ENCODE measurements around the gene ANKS3. TPM values are rescaled to one million over a fixed set of nuclear protein-coding genes. Genes with fewer than 3 reads are reported as not detected.

Gene ANKS3
- total and polyA plus RNA-seq, 2 experiments from 2014 or later: 22.5 to 24.9 TPM

DNA sequence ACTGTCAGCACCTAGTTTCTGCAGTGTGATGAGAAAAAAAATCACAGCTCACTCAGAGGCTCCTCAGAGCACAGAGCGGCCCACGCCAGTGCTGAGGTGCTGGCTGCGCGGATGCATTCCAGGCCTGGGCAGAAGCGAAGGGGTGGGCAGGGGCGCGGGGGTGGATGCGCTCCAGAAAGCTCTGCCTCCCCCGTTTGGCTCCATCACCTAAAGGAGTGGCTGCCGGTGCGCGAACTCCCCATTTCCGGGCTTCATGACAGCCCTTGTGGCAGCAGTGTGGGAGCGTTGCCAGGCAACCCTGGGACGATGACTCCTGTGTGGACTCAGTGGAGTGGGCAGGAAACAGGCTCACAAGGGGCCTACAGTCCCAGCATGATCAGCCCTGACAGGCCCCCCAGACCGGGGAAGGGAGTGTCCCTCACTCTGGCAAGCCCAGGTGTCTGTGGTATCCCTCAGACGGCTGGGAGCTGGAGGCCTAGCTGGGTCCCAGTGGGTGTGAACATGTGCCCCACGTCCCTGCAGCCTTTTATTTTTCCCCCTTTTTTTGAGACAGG lies 73.5 kb downstream of the ANKS3 start:
- no peaks in the 10 kb centered on the region for H3K9me2 ChIP-seq (ENCODE audit: insufficient read depth)
- H3K27me3 Mint-ChIP-seq (ENCODE audit: insufficient read depth, low read depth, poor library complexity): peaks cover 3% of the 10 kb centered on the region
- no peak overlapping the region for H3K4me3 ChIP-seq
- H3K36me3 ChIP-seq (ENCODE audit: insufficient read depth): no peaks in the 10 kb centered on the region
- no peak for TF ChIP-seq CREB1 (CRISPR knock-in tag; IDR thresholded peaks at IDR 0.05; ENCODE audit: low read depth)
- no peak for TF ChIP-seq REST (IDR thresholded peaks at IDR 0.05; ENCODE audit: unreplicated experiment)
- TF ChIP-seq, protein P1, sequence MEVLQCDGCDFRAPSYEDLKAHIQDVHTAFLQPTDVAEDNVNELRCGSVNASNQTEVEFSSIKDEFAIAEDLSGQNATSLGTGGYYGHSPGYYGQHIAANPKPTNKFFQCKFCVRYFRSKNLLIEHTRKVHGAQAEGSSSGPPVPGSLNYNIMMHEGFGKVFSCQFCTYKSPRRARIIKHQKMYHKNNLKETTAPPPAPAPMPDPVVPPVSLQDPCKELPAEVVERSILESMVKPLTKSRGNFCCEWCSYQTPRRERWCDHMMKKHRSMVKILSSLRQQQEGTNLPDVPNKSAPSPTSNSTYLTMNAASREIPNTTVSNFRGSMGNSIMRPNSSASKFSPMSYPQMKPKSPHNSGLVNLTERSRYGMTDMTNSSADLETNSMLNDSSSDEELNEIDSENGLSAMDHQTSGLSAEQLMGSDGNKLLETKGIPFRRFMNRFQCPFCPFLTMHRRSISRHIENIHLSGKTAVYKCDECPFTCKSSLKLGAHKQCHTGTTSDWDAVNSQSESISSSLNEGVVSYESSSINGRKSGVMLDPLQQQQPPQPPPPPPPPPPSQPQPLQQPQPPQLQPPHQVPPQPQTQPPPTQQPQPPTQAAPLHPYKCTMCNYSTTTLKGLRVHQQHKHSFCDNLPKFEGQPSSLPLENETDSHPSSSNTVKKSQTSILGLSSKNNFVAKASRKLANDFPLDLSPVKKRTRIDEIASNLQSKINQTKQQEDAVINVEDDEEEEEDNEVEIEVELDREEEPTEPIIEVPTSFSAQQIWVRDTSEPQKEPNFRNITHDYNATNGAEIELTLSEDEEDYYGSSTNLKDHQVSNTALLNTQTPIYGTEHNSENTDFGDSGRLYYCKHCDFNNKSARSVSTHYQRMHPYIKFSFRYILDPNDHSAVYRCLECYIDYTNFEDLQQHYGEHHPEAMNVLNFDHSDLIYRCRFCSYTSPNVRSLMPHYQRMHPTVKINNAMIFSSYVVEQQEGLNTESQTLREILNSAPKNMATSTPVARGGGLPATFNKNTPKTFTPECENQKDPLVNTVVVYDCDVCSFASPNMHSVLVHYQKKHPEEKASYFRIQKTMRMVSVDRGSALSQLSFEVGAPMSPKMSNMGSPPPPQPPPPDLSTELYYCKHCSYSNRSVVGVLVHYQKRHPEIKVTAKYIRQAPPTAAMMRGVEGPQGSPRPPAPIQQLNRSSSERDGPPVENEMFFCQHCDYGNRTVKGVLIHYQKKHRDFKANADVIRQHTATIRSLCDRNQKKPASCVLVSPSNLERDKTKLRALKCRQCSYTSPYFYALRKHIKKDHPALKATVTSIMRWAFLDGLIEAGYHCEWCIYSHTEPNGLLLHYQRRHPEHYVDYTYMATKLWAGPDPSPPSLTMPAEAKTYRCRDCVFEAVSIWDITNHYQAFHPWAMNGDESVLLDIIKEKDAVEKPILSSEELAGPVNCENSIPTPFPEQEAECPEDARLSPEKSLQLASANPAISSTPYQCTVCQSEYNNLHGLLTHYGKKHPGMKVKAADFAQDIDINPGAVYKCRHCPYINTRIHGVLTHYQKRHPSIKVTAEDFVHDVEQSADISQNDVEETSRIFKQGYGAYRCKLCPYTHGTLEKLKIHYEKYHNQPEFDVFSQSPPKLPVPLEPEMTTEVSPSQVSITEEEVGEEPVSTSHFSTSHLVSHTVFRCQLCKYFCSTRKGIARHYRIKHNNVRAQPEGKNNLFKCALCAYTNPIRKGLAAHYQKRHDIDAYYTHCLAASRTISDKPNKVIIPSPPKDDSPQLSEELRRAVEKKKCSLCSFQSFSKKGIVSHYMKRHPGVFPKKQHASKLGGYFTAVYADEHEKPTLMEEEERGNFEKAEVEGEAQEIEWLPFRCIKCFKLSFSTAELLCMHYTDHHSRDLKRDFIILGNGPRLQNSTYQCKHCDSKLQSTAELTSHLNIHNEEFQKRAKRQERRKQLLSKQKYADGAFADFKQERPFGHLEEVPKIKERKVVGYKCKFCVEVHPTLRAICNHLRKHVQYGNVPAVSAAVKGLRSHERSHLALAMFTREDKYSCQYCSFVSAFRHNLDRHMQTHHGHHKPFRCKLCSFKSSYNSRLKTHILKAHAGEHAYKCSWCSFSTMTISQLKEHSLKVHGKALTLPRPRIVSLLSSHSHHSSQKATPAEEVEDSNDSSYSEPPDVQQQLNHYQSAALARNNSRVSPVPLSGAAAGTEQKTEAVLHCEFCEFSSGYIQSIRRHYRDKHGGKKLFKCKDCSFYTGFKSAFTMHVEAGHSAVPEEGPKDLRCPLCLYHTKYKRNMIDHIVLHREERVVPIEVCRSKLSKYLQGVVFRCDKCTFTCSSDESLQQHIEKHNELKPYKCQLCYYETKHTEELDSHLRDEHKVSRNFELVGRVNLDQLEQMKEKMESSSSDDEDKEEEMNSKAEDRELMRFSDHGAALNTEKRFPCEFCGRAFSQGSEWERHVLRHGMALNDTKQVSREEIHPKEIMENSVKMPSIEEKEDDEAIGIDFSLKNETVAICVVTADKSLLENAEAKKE (CRISPR knock-in tag; IDR thresholded peaks at IDR 0.05): no peak
- no peak for TF ChIP-seq EZH2 (IDR thresholded peaks at IDR 0.05; ENCODE audit: low read depth, unreplicated experiment)
- no peak for TF ChIP-seq JUNB (IDR thresholded peaks at IDR 0.05; ENCODE audit: unreplicated experiment)
- no peak for TF ChIP-seq STAT1 (IDR thresholded peaks at IDR 0.05; ENCODE audit: unreplicated experiment)
- TF ChIP-seq, protein P2, sequence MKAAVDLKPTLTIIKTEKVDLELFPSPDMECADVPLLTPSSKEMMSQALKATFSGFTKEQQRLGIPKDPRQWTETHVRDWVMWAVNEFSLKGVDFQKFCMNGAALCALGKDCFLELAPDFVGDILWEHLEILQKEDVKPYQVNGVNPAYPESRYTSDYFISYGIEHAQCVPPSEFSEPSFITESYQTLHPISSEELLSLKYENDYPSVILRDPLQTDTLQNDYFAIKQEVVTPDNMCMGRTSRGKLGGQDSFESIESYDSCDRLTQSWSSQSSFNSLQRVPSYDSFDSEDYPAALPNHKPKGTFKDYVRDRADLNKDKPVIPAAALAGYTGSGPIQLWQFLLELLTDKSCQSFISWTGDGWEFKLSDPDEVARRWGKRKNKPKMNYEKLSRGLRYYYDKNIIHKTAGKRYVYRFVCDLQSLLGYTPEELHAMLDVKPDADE (IDR thresholded peaks at IDR 0.05): no peak
- no peak for TF ChIP-seq EZH2phosphoT487 (IDR thresholded peaks at IDR 0.05; ENCODE audit: unreplicated experiment)
- no peak for TF ChIP-seq ZNF114 (CRISPR knock-in tag; IDR thresholded peaks at IDR 0.05)
- no peak for TF ChIP-seq CTCF (conservative IDR thresholded peaks at IDR 0.05; ENCODE audit: low read depth in 2 of 2)
- no peak for TF ChIP-seq POLR2AphosphoS5 (IDR thresholded peaks at IDR 0.05; ENCODE audit: low read depth)
- TF ChIP-seq ZNF331 (CRISPR knock-in tag; IDR thresholded peaks at IDR 0.05; ENCODE audit: low read depth): no peak
- TF ChIP-seq NANOG (IDR thresholded peaks at IDR 0.05; ENCODE audit: borderline replicate concordance): no peak
- DNase-seq (ENCODE audit: low spot score) (no peak), ATAC-seq (no peak)
- H3K4me3 Mint-ChIP-seq: no peak overlapping the region
- 0 out of 2 replicates have a peak, but pooled peaks cover 4% of the 10 kb centered on the region for H4K20me1 ChIP-seq (replicated peaks; ENCODE audit: insufficient read depth)
- H3K9me3 Mint-ChIP-seq: no peaks in the 10 kb centered on the region
- no peak overlapping the region for H3K4me2 ChIP-seq
- no peaks in the 10 kb centered on the region for H3K4me1 ChIP-seq (ENCODE audit: insufficient read depth)
- H3K27ac ChIP-seq (ENCODE audit: low read depth): no peak overlapping the region
- no peaks in the 10 kb centered on the region for H3F3A ChIP-seq (replicated peaks; ENCODE audit: low read depth)
- no peaks in the 10 kb centered on the region for H3K27me3 ChIP-seq (ENCODE audit: insufficient read depth)
- no peak overlapping the region for H2AFZ ChIP-seq
- no peaks in the 10 kb centered on the region; the same call in 1 of the 2 replicates for H3K79me2 ChIP-seq (replicated peaks; ENCODE audit: insufficient read depth)
- peaks cover 14% of the 10 kb centered on the region for H3K36me3 Mint-ChIP-seq (ENCODE audit: low read depth)
- H3K27ac Mint-ChIP-seq: no peak overlapping the region
- peaks cover 3% of the 10 kb centered on the region; the same call in 1 of the 3 replicates for H3K4me1 Mint-ChIP-seq
